PC-3 (cell line): Measurements from ENCODE around the gene ROR1. TPM values are rescaled to one million over a fixed set of nuclear protein-coding genes. Genes with fewer than 3 reads are reported as not detected.

ENCODE experiments used
- ATAC-seq: fragments of 200-7000 bp; cut with Tn5 transposase; 2 replicates; pipeline ENCODE4 v1.9.1; 2020; ENCODE audit warnings: mild to moderate bottlenecking, moderate library complexity
- BruUV-seq: library from RNA; stranded (reverse); fragments of 400-500 nt; replicated peaks from 2 replicates; lab custom pipeline; 2021; lab: Mats Ljungman, UMichigan
- CTCF ChIA-PET: fragments of 300-600 bp; sonication (Branson Sonifier 250); formaldehyde crosslinking; loops from one replicate; lab custom pipeline; 2022; ENCODE audit warnings: antibody characterized with exemption; lab: Charles Lee
- POLR2A ChIA-PET: fragments of 300-600 bp; sonication (Branson Sonifier 250); formaldehyde crosslinking; loops from one replicate; lab custom pipeline; 2022; ENCODE audit warnings: antibody characterized with exemption; ENCODE audit not compliant: unreplicated experiment; lab: Charles Lee
- DNase-seq: peaks from one replicate; pipeline ENCODE4 v3.0.0-alpha.2; 2015
- H2AFZ ChIP-seq: fragments of 300-600 bp; sonication (generic); 2 replicates; pipeline ENCODE4 v1.6.0; 2016; ENCODE audit warnings: antibody characterized with exemption, low read length
- H3F3A ChIP-seq: fragments of 300-600 bp; sonication (generic); one replicate; pipeline ENCODE4 v1.6.0; 2017; ENCODE audit warnings: antibody characterized with exemption, low read length, control low read depth, mild to moderate bottlenecking; ENCODE audit not compliant: unreplicated experiment
- H3K27ac ChIP-seq: fragments of 300-600 bp; sonication (generic); 2 replicates; pipeline ENCODE4 v1.5.1; 2016; ENCODE audit warnings: mild to moderate bottlenecking, low read length
- H3K27me3 ChIP-seq: fragments of 300-600 bp; sonication (generic); 2 replicates; pipeline ENCODE4 v1.6.1; 2016; ENCODE audit warnings: low read length, mixed read lengths
- H3K36me3 ChIP-seq: fragments of 300-600 bp; sonication (generic); 2 replicates; pipeline ENCODE4 v1.6.1; 2016; ENCODE audit warnings: low read depth, mixed run types, low read length, mixed read lengths
- H3K4me1 ChIP-seq: fragments of 300-600 bp; sonication (generic); 2 replicates; pipeline ENCODE4 v1.5.1; 2016; ENCODE audit warnings: low read length; ENCODE audit not compliant: insufficient read depth
- H3K4me2 ChIP-seq: fragments of 300-600 bp; sonication (generic); 2 replicates; pipeline ENCODE4 v1.6.0; 2016; ENCODE audit warnings: low read length
- H3K4me3 ChIP-seq: fragments of 300-600 bp; sonication (generic); 2 replicates; pipeline ENCODE4 v1.5.1; 2016; ENCODE audit warnings: mild to moderate bottlenecking, low read length, mixed read lengths
- H3K79me2 ChIP-seq: fragments of 300-600 bp; sonication (generic); 2 replicates; pipeline ENCODE4 v1.6.1; 2017; ENCODE audit warnings: low read length, mixed read lengths
- H3K9ac ChIP-seq: fragments of 300-600 bp; sonication (generic); 2 replicates; pipeline ENCODE4 v1.6.0; 2016; ENCODE audit warnings: mild to moderate bottlenecking, low read length
- H3K9me2 ChIP-seq: fragments of 300-600 bp; sonication (generic); replicated peaks from 2 replicates; pipeline ENCODE4 v1.6.1; 2016; ENCODE audit warnings: mixed run types, low read length, mixed read lengths
- H3K9me3 ChIP-seq: fragments of 300-600 bp; sonication (generic); 2 replicates; pipeline ENCODE4 v1.6.1; 2016; ENCODE audit warnings: low read length, mixed read lengths
- H4K20me1 ChIP-seq: fragments of 300-600 bp; sonication (generic); 2 replicates; pipeline ENCODE4 v1.6.1; 2016; ENCODE audit warnings: low read length, mixed read lengths
- EZH2 ChIP-seq: fragments of 300-600 bp; sonication (generic); IDR thresholded peaks from one replicate; pipeline ENCODE4 v1.6.1; 2017; ENCODE audit warnings: antibody characterized with exemption, mild to moderate bottlenecking, low read length; ENCODE audit not compliant: unreplicated experiment
- EZH2phosphoT487 ChIP-seq: fragments of 300-600 bp; sonication (generic); IDR thresholded peaks from 2 replicates; pipeline ENCODE4 v1.6.1; 2018; ENCODE audit warnings: mild to moderate bottlenecking, antibody characterized with exemption, low read length, borderline replicate concordance
- intact Hi-C: fragments of 100-400 bp; cut with micrococcal nuclease; formaldehyde crosslinking; loops from 2 replicates; pipeline ENCODE4 v1.9.0; 2023
- total RNA-seq: library from RNA; depleted of rRNA; stranded (reverse); fragments of >200 nt; gene quantifications from 2 replicates; pipeline ENCODE4 v1.2.3, GENCODE V29; 2014
- TF ChIP-seq, protein P1 (sequence below): fragments of 300-600 bp; sonication (generic); conservative IDR thresholded peaks from 2 replicates; pipeline ENCODE4 v1.5.1; 2017; ENCODE audit warnings: antibody characterized with exemption, low read depth, mild to moderate bottlenecking, low read length

ROR1 gene
- total RNA-seq, 1 experiment from 2014 or later, result 16.5 TPM

DNA sequence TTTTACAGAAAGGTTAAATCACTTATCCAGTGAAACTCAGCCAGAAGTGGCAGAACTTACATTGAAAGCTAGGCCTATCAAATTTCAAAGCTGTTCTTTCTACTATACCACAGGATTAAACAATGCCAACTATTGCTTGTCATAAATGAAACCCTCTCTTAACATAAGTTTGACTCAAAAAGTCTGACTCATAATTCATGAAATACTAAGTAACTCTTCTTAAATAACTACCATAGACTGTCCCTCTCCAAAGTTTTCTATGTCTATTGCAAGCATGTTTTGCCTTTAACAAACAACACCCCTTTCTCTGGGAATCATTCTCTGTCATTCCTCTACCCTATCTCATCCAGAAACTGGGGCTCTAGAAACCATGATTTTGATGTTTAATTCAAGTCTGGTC, 320.1 kb downstream of the ROR1 start:
- ATAC-seq (peak; percentile 91), DNase-seq (peak; percentile 77)
- intact Hi-C loops, result no loop called here
- Histone ChIP-seq H3K27me3 (no peaks in the 10 kb centered on the region), H3K36me3 (no peaks in the 10 kb centered on the region), H4K20me1 (no peaks in the 10 kb centered on the region), H3K4me2 (no peak overlapping the region), H2AFZ (no peak overlapping the region), H3K9me2 (no peaks in the 10 kb centered on the region), H3K27ac (peak overlapping the region; percentile 36; the same call in 1 of the 2 replicates), H3K79me2 (no peaks in the 10 kb centered on the region), H3F3A (no peaks in the 10 kb centered on the region), H3K9me3 (no peaks in the 10 kb centered on the region), H3K4me3 (no peak overlapping the region), H3K4me1 (peaks cover 10% of the 10 kb centered on the region), H3K9ac (no peak overlapping the region)
- TF ChIP-seq EZH2phosphoT487 (no peak), EZH2 (no peak)
- TF ChIP-seq, protein P1, sequence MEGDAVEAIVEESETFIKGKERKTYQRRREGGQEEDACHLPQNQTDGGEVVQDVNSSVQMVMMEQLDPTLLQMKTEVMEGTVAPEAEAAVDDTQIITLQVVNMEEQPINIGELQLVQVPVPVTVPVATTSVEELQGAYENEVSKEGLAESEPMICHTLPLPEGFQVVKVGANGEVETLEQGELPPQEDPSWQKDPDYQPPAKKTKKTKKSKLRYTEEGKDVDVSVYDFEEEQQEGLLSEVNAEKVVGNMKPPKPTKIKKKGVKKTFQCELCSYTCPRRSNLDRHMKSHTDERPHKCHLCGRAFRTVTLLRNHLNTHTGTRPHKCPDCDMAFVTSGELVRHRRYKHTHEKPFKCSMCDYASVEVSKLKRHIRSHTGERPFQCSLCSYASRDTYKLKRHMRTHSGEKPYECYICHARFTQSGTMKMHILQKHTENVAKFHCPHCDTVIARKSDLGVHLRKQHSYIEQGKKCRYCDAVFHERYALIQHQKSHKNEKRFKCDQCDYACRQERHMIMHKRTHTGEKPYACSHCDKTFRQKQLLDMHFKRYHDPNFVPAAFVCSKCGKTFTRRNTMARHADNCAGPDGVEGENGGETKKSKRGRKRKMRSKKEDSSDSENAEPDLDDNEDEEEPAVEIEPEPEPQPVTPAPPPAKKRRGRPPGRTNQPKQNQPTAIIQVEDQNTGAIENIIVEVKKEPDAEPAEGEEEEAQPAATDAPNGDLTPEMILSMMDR, result no peak
- ChIA-PET POLR2A (interaction anchor here (0.6 kb wide), 1 partner anchor 107 kb away, joined by 5 read pairs; no protein-coding TSS in a partner anchor), CTCF (interaction anchor here (0.6 to 0.7 kb wide), 2 partner anchors 43 to 319 kb away, joined by 4 to 5 read pairs; no protein-coding TSS in a partner anchor)
- BruUV-seq, result no TSS peak

DNA sequence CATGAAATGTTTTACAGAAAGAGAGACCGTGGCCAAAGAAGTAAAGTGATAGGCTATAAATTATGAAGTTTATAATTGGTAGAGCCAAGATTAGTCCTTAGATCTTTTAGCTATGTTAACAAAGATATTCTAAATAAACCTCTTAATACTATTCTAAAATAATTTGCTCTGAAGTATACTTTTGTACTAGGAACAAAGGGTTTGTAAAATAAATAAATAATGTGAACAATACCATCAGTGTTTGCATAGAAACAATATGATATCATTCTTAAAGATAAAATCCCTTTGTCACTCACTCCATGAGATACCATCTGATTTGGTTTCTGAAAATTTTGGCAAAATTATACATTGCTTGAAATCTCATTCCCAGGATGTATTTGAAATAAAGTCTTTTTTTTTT, 322.0 kb downstream of the ROR1 start:
- DNase-seq (no peak), ATAC-seq (no peak)
- intact Hi-C loops, result no loop called here
- H3K27me3 ChIP-seq, result no peaks in the 10 kb centered on the region
- H3K36me3 ChIP-seq, result no peaks in the 10 kb centered on the region
- H3K4me1 ChIP-seq, result peaks cover 10% of the 10 kb centered on the region
- ChIA-PET CTCF (no interaction called here), POLR2A (no interaction called here)
- H3F3A ChIP-seq, result no peaks in the 10 kb centered on the region
- H3K9ac ChIP-seq, result no peak overlapping the region
- H3K27ac ChIP-seq, result no peak overlapping the region
- no peaks in the 10 kb centered on the region for H3K9me3 ChIP-seq
- no peaks in the 10 kb centered on the region for H3K9me2 ChIP-seq
- H2AFZ ChIP-seq, result no peak overlapping the region
- no peaks in the 10 kb centered on the region for H3K79me2 ChIP-seq
- H3K4me2 ChIP-seq, result no peak overlapping the region
- no peaks in the 10 kb centered on the region for H4K20me1 ChIP-seq
- H3K4me3 ChIP-seq, result no peak overlapping the region
- no TSS peak for BruUV-seq
- TF ChIP-seq, protein P1, result no peak
- no peak for TF ChIP-seq EZH2
- no peak for TF ChIP-seq EZH2phosphoT487

DNA sequence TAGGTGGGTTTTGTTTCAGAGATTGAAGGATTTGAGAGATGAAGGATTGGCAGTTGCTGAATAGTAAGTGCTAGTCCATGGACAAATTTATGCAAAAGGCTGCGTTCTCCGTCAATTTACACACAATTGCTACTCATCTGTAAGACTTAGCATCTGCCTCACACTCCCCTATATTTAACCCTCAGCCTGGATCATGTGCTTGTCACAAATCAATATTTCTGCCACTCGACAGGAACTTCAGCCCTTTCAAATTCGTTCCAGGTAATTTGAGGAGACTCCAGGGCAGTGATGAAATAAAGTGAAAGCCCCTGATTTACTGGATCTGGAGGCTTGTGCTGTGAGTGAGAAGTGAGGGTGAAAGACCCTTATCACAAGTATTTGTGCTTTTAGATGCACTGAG, 324.0 kb downstream of the ROR1 start:
- no peak overlapping the region for H3K4me2 ChIP-seq
- H3K9me2 ChIP-seq, result no peaks in the 10 kb centered on the region
- H3F3A ChIP-seq, result no peaks in the 10 kb centered on the region
- ATAC-seq (no peak), DNase-seq (no peak)
- TF ChIP-seq EZH2phosphoT487, result no peak
- no peak for TF ChIP-seq EZH2
- TF ChIP-seq, protein P1, result no peak
- H3K9ac ChIP-seq, result no peak overlapping the region
- no peak overlapping the region for H2AFZ ChIP-seq
- H3K4me1 ChIP-seq, result peaks cover 10% of the 10 kb centered on the region
- no peaks in the 10 kb centered on the region for H3K36me3 ChIP-seq
- POLR2A ChIA-PET, result no interaction called here
- BruUV-seq, result no TSS peak
- no peaks in the 10 kb centered on the region for H3K9me3 ChIP-seq
- CTCF ChIA-PET, result no interaction called here
- H3K79me2 ChIP-seq, result no peaks in the 10 kb centered on the region
- H3K27me3 ChIP-seq, result no peaks in the 10 kb centered on the region
- intact Hi-C loops, result no loop called here
- H3K27ac ChIP-seq, result no peak overlapping the region
- H4K20me1 ChIP-seq, result no peaks in the 10 kb centered on the region
- no peak overlapping the region for H3K4me3 ChIP-seq
